ENCODE data around the gene RCOR1.

Gene RCOR1

DNA sequence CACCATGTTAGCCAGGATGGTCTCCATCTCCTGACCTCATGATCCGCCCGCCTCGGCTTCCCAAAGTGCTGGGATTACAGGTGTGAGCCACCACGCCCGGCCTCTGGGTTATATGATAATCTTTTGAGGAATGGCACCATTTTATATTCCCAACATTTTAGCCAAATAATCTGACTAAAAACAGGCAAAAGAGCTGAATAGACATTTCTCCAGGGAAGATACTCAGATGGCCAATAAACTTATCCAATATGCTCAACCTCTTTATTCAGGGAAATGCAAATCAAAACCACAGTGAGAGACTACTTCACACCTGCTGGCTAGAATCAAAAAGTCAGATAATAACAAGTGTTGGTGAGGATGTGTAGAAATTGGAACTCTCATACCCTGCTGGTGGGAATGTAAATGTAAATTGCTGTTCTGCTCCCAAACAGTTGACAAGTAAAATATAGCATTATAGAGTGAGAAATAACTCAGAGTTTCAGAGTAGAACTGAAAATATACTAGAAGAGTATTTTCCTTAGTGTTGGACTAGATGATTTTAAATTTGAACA is 80.0 kb downstream of the RCOR1 start:
- no peaks in the 10 kb centered on the region for H3K27me3 ChIP-seq (ENCODE audit: control insufficient read depth, insufficient read depth, low read length)
- no peaks in the 10 kb centered on the region for H3K9me3 ChIP-seq (ENCODE audit: control insufficient read depth, insufficient read depth, low read length)
- no peaks in the 10 kb centered on the region for H3K4me1 ChIP-seq (ENCODE audit: control insufficient read depth, insufficient read depth, low read length)
- no peak overlapping the region for H3K4me3 ChIP-seq (ENCODE audit: low read depth, low read length)
- no peak overlapping the region for H3K9ac ChIP-seq (ENCODE audit: low read depth, low read length)
- peaks cover 3% of the 10 kb centered on the region for H3K36me3 ChIP-seq (ENCODE audit: control insufficient read depth, insufficient read depth, low read length)

GRCh38 chr14:102675396-102675795 is 82.9 kb downstream of the RCOR1 start:
- H3K4me1 ChIP-seq (ENCODE audit: control insufficient read depth, insufficient read depth, low read length): no peaks in the 10 kb centered on the region
- no peaks in the 10 kb centered on the region for H3K9me3 ChIP-seq (ENCODE audit: control insufficient read depth, insufficient read depth, low read length)
- H3K36me3 ChIP-seq (ENCODE audit: control insufficient read depth, insufficient read depth, low read length): peaks cover 3% of the 10 kb centered on the region
- H3K9ac ChIP-seq (ENCODE audit: low read depth, low read length): no peak overlapping the region
- H3K4me3 ChIP-seq (ENCODE audit: low read depth, low read length): no peak overlapping the region
- H3K27me3 ChIP-seq (ENCODE audit: control insufficient read depth, insufficient read depth, low read length): no peaks in the 10 kb centered on the region

DNA sequence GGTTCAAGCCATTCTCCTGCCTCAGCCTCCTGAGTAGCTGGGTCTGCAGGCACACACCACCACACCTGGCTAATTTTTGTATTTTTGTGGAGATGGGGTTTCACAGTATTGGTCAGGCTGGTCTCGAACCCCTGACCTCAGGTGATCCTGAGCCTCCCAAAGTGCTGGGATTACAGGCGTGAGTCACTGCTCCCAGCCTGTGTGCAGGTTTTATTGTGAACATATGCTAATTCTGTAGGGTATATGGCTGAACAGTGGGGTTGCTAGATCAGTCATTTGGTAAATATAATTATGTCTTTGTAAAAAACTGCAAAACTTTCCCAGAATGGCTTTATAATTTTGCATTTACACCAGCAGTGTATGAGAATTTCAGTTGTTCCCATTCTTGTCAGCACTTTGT is 85.9 kb downstream of the RCOR1 start:
- no peak overlapping the region for H3K4me3 ChIP-seq (ENCODE audit: low read depth, low read length)
- no peaks in the 10 kb centered on the region for H3K9me3 ChIP-seq (ENCODE audit: control insufficient read depth, insufficient read depth, low read length)
- peaks cover 4% of the 10 kb centered on the region for H3K4me1 ChIP-seq (ENCODE audit: control insufficient read depth, insufficient read depth, low read length)
- no peak overlapping the region for H3K9ac ChIP-seq (ENCODE audit: low read depth, low read length)
- no peaks in the 10 kb centered on the region for H3K27me3 ChIP-seq (ENCODE audit: control insufficient read depth, insufficient read depth, low read length)
- H3K36me3 ChIP-seq (ENCODE audit: control insufficient read depth, insufficient read depth, low read length): peaks cover 3% of the 10 kb centered on the region

DNA sequence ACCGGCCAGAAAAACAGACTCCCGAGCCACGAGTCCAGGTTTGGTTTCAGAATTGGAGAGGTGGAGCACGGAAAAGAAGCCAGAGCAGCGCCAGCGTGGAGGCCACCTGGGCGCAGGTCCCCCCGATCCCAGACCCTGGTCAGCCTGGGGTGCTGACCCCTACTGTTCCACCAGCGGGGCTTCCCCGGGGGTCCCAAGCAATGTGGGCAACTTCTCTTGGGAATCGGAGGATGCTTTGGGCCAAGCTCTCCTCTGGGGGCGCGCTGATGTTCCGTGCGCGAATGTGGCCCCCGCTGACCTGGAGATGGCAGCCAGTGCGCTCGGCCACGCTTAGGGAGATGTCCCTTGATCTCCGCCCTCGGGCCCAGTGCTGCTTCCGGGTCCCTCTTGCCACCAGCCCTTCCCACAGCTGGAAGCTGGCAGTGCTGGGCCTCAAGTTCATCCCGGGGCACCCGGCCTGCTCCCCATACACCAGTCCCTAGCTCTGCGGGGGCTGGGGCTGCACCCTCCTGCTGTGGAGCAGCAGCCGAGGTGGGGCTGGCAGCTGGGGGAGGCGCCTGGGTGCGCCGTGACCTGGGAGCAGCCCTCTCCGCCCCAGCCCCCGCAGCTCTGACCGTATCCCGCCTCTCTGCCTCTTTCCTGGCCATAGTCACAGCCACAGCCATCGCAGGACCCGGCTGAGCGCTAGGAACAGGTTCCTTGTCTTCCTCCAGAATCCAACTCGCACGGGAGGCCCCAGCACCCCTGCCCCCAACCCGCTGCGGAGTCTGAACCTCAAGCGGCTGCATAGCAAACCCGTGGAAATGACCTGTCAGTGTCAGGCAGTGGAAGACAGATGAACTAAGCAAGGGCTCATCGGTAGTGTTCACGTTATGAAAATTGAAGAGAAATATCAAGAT is 91.2 kb downstream of the RCOR1 start:
- Histone ChIP-seq H3K36me3 (ENCODE audit: control insufficient read depth, insufficient read depth, low read length) (peaks cover 4% of the 10 kb centered on the region), H3K4me3 (ENCODE audit: low read depth, low read length) (peak overlapping the region; percentile 9), H3K9me3 (ENCODE audit: control insufficient read depth, insufficient read depth, low read length) (no peaks in the 10 kb centered on the region), H3K27me3 (ENCODE audit: control insufficient read depth, insufficient read depth, low read length) (no peaks in the 10 kb centered on the region), H3K4me1 (ENCODE audit: control insufficient read depth, insufficient read depth, low read length) (peaks cover 7% of the 10 kb centered on the region), H3K9ac (ENCODE audit: low read depth, low read length) (peak overlapping the region; percentile 16)

GRCh38 chr14:102684298-102684663 is 91.8 kb downstream of the RCOR1 start:
- no peaks in the 10 kb centered on the region for H3K9me3 ChIP-seq (ENCODE audit: control insufficient read depth, insufficient read depth, low read length)
- no peak overlapping the region for H3K4me3 ChIP-seq (ENCODE audit: low read depth, low read length)
- peaks cover 4% of the 10 kb centered on the region for H3K36me3 ChIP-seq (ENCODE audit: control insufficient read depth, insufficient read depth, low read length)
- peaks cover 7% of the 10 kb centered on the region for H3K4me1 ChIP-seq (ENCODE audit: control insufficient read depth, insufficient read depth, low read length)
- no peak overlapping the region for H3K9ac ChIP-seq (ENCODE audit: low read depth, low read length)
- H3K27me3 ChIP-seq (ENCODE audit: control insufficient read depth, insufficient read depth, low read length): no peaks in the 10 kb centered on the region

GRCh38 chr14:102686196-102686801 is 93.8 kb downstream of the RCOR1 start:
- H3K4me1 ChIP-seq (ENCODE audit: control insufficient read depth, insufficient read depth, low read length): peaks cover 4% of the 10 kb centered on the region
- no peak overlapping the region for H3K9ac ChIP-seq (ENCODE audit: low read depth, low read length)
- no peaks in the 10 kb centered on the region for H3K27me3 ChIP-seq (ENCODE audit: control insufficient read depth, insufficient read depth, low read length)
- H3K9me3 ChIP-seq (ENCODE audit: control insufficient read depth, insufficient read depth, low read length): no peaks in the 10 kb centered on the region
- H3K36me3 ChIP-seq (ENCODE audit: control insufficient read depth, insufficient read depth, low read length): peaks cover 4% of the 10 kb centered on the region
- no peak overlapping the region for H3K4me3 ChIP-seq (ENCODE audit: low read depth, low read length)

GRCh38 chr14:102688290-102688689 is 95.8 kb downstream of the RCOR1 start:
- no peaks in the 10 kb centered on the region for H3K27me3 ChIP-seq (ENCODE audit: control insufficient read depth, insufficient read depth, low read length)
- H3K9me3 ChIP-seq (ENCODE audit: control insufficient read depth, insufficient read depth, low read length): no peaks in the 10 kb centered on the region
- no peak overlapping the region for H3K4me3 ChIP-seq (ENCODE audit: low read depth, low read length)
- no peak overlapping the region for H3K9ac ChIP-seq (ENCODE audit: low read depth, low read length)
- peaks cover 4% of the 10 kb centered on the region for H3K36me3 ChIP-seq (ENCODE audit: control insufficient read depth, insufficient read depth, low read length)
- H3K4me1 ChIP-seq (ENCODE audit: control insufficient read depth, insufficient read depth, low read length): peaks cover 3% of the 10 kb centered on the region

DNA sequence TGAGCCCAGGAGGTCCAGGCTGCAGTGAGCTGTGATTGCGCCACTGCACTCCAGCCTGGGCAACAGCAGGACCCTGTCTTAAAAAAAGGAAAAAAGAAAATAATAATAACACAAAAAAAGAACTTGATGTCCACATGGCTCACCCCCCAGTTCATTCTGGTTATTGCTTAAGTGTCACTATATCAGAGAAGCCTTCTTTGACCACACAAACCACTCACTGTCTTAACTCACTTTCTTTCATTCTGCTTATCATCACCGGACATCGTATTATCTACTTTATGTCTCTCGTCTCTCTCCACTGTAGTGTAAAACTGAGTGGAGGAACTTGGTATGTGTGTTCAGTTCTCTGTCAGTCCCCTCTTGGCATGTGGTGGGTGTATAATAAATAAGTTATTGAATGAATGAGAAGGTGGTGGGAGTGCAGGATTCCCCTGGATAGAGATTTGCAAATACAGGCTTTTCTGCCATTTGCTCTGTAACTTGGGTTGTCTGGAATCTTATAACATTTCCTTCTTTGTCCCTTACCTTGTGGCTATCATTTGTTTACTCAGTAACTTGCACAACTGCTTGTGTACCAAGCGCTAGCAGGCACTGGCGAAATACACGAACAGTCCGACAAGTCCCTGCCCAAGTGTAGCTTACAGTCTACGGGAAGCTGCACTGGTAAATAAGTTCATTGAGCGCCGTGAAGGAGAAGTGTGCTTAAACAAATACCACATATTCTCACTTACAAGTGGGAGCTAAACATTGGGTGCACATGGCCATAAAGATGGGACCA is 98.2 kb downstream of the RCOR1 start:
- H3K4me1 ChIP-seq (ENCODE audit: control insufficient read depth, insufficient read depth, low read length): peaks cover 5% of the 10 kb centered on the region
- H3K27me3 ChIP-seq (ENCODE audit: control insufficient read depth, insufficient read depth, low read length): no peaks in the 10 kb centered on the region
- H3K4me3 ChIP-seq (ENCODE audit: low read depth, low read length): no peak overlapping the region
- no peak overlapping the region for H3K9ac ChIP-seq (ENCODE audit: low read depth, low read length)
- H3K9me3 ChIP-seq (ENCODE audit: control insufficient read depth, insufficient read depth, low read length): no peaks in the 10 kb centered on the region
- H3K36me3 ChIP-seq (ENCODE audit: control insufficient read depth, insufficient read depth, low read length): no peaks in the 10 kb centered on the region

GRCh38 chr14:102691763-102692162 is 99.3 kb downstream of the RCOR1 start:
- Histone ChIP-seq H3K9ac (ENCODE audit: low read depth, low read length) (no peak overlapping the region), H3K27me3 (ENCODE audit: control insufficient read depth, insufficient read depth, low read length) (no peaks in the 10 kb centered on the region), H3K4me3 (ENCODE audit: low read depth, low read length) (no peak overlapping the region), H3K36me3 (ENCODE audit: control insufficient read depth, insufficient read depth, low read length) (no peaks in the 10 kb centered on the region), H3K4me1 (ENCODE audit: control insufficient read depth, insufficient read depth, low read length) (peaks cover 5% of the 10 kb centered on the region), H3K9me3 (ENCODE audit: control insufficient read depth, insufficient read depth, low read length) (no peaks in the 10 kb centered on the region)

DNA sequence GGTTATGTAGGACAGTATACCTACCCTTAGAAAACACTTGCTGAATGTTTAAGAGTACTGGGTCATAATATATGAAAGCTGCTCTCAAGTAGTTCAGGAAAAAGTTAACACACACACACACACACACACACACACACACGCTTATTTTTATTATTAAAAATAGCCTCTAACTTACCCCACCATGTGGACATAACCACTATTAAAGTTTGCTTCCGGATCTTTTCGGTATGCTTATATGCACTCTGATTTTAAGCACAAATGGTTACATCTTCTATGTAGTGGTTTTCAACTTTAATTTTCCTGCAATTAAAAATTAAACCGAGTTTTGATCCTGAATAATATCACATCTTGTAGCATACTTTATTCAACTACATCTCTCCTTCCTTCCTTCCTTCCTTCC is 99.9 kb downstream of the RCOR1 start:
- Histone ChIP-seq H3K4me1 (ENCODE audit: control insufficient read depth, insufficient read depth, low read length) (peaks cover 5% of the 10 kb centered on the region), H3K4me3 (ENCODE audit: low read depth, low read length) (no peak overlapping the region), H3K27me3 (ENCODE audit: control insufficient read depth, insufficient read depth, low read length) (no peaks in the 10 kb centered on the region), H3K9ac (ENCODE audit: low read depth, low read length) (no peak overlapping the region), H3K36me3 (ENCODE audit: control insufficient read depth, insufficient read depth, low read length) (no peaks in the 10 kb centered on the region), H3K9me3 (ENCODE audit: control insufficient read depth, insufficient read depth, low read length) (no peaks in the 10 kb centered on the region)

DNA sequence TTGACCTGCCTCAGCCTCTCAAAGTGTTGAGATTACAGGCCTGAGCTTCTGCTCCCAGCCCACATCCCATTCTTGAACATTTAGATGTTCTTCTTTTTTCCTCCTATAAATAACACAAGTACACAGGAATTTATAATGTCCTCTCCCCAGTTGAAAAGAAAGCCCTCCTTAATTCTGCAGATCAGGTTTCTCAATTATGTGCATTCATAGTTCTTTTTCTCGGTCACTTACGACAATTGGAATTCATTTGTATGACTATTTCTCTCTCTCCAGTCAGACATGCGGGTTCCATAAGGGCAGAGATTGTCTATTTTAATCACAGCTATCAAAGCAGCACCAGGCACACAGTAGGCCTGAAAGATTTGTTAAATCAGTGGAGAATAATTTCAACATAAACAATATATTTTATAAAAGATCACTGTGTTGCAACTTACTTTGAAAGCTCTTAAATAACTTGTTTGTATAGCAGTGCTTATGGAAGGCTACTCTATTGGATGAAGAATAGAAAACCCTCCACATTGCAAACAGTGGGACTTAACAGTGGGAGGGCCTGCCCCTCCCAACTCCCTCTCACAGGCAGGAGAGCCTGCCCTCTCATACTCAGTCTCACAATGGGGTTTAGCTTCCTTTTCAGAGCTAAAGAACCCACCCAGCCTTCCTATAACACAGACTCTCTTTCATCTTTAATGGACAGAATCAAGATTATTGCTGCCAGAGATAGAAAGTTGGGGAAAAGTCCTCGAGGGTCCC is 100.7 kb downstream of the RCOR1 start:
- Histone ChIP-seq H3K4me1 (ENCODE audit: control insufficient read depth, insufficient read depth, low read length) (peaks cover 5% of the 10 kb centered on the region), H3K27me3 (ENCODE audit: control insufficient read depth, insufficient read depth, low read length) (no peaks in the 10 kb centered on the region), H3K4me3 (ENCODE audit: low read depth, low read length) (no peak overlapping the region), H3K9me3 (ENCODE audit: control insufficient read depth, insufficient read depth, low read length) (no peaks in the 10 kb centered on the region), H3K9ac (ENCODE audit: low read depth, low read length) (no peak overlapping the region), H3K36me3 (ENCODE audit: control insufficient read depth, insufficient read depth, low read length) (no peaks in the 10 kb centered on the region)

Data from iPS-15b (cell line).